ENCODE measurements around the gene MKRN2.

GRCh38 chr3:12601072-12601471, 44.2 kb downstream of the MKRN2 start:
- no peak for TF ChIP-seq CTCF (IDR thresholded peaks at IDR 0.05 in 4 of 5, conservative IDR thresholded peaks at IDR 0.05 in 1 of 5)
- TF ChIP-seq POLR2A (IDR thresholded peaks at IDR 0.05) = no peak
